ENCODE data around the gene DGUOK.

Gene DGUOK

DNA sequence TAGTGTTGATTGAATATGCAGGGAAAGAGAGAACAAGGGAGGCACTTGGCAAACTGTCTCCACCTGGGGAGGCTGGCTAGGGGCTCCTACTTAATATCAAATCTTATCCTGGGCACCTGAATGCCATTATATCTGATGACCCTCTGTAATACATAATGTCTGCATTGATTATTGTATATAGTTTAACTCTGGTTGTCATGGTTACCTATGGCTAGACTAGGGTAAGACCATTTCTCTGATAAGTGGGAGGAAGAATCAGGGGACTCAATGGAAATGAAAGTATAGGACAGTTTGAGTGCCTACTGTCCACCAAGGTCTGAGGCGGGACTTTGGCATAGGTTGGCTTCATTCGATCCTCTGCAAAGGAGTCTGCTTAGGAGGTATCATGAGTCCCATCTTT is 50.8 kb downstream of the DGUOK start:
- DNase-seq (ENCODE audit: extremely low read depth, low read depth), result no peak
- TF ChIP-seq, protein P1, sequence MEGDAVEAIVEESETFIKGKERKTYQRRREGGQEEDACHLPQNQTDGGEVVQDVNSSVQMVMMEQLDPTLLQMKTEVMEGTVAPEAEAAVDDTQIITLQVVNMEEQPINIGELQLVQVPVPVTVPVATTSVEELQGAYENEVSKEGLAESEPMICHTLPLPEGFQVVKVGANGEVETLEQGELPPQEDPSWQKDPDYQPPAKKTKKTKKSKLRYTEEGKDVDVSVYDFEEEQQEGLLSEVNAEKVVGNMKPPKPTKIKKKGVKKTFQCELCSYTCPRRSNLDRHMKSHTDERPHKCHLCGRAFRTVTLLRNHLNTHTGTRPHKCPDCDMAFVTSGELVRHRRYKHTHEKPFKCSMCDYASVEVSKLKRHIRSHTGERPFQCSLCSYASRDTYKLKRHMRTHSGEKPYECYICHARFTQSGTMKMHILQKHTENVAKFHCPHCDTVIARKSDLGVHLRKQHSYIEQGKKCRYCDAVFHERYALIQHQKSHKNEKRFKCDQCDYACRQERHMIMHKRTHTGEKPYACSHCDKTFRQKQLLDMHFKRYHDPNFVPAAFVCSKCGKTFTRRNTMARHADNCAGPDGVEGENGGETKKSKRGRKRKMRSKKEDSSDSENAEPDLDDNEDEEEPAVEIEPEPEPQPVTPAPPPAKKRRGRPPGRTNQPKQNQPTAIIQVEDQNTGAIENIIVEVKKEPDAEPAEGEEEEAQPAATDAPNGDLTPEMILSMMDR (IDR thresholded peaks at IDR 0.05; ENCODE audit: low read depth, low read length, missing control alignments), result no peak
- H3K4me3 ChIP-seq (replicated peaks; ENCODE audit: low read depth, low read length), result no peak overlapping the region

DNA sequence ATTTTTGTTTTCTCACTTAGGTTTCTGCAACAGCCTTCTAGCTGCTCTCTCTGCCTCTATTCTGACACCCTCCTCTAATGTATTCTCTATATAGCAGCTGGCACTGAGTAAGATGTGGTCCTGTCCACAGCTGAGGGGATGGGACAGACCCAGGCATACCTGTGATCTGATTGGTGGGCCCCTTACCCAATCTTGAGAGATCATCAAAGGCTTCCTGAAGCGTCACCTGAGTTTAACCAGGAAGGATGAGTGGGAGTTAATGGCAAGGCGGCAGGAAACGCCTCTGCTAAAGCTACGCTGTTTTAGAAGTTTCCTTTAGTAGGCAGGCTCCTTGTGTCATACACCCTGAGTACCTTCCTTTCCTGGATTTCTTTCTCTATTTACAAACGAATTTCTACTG is 52.3 kb downstream of the DGUOK start:
- TF ChIP-seq, protein P1 (IDR thresholded peaks at IDR 0.05; ENCODE audit: low read depth, low read length, missing control alignments), result no peak
- DNase-seq (ENCODE audit: extremely low read depth, low read depth), result no peak
- H3K4me3 ChIP-seq (replicated peaks; ENCODE audit: low read depth, low read length), result no peak overlapping the region

DNA sequence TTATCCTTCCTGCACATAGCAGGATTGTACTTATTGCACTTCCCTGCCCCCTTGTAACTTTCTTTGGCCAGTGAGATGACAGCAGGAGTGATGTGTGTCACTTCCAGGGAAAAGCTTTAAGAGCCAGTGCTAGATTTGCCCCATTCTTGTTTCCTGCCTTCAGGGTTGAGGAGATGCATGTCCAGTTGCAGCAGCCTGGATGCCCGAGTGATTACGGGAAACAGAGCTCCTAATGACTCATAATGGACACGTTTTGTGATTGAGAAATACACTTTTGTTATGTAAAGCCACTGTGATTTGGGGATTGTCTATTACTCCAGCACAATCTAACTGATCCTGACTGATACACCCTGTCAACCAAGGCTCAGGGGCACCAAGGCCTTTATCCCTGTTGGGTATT is 53.0 kb downstream of the DGUOK start:
- no peak overlapping the region for H3K4me3 ChIP-seq (replicated peaks; ENCODE audit: low read depth, low read length)

DNA sequence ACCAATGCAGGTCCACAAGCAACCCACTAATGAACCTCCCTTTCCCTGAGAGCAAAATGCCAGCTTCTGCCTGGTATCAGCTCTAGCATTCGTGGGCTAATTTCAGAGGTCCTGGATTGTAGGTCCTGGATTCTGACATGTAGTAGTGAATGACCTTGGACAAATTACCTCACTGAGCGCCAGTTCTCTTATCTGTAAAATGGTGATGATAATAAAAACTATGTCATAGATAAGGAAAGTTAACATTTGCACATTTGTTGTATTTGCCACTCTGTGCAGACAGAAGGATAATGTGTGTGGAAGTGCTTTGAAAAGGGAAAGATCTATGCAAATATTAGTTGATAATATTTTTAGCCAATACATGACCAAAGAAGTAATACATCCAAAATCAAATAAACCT is 53.9 kb downstream of the DGUOK start:
- TF ChIP-seq, protein P1 (IDR thresholded peaks at IDR 0.05; ENCODE audit: low read depth, low read length, missing control alignments), result no peak
- DNase-seq (ENCODE audit: extremely low read depth, low read depth), result no peak
- H3K4me3 ChIP-seq (replicated peaks; ENCODE audit: low read depth, low read length), result peak overlapping the region; percentile 44

More for the DNA sequence above, 53.0 kb downstream of the DGUOK start:
- TF ChIP-seq, protein P1 (IDR thresholded peaks at IDR 0.05; ENCODE audit: low read depth, low read length, missing control alignments), result no peak
- DNase-seq (ENCODE audit: extremely low read depth, low read depth), result no peak

DNA sequence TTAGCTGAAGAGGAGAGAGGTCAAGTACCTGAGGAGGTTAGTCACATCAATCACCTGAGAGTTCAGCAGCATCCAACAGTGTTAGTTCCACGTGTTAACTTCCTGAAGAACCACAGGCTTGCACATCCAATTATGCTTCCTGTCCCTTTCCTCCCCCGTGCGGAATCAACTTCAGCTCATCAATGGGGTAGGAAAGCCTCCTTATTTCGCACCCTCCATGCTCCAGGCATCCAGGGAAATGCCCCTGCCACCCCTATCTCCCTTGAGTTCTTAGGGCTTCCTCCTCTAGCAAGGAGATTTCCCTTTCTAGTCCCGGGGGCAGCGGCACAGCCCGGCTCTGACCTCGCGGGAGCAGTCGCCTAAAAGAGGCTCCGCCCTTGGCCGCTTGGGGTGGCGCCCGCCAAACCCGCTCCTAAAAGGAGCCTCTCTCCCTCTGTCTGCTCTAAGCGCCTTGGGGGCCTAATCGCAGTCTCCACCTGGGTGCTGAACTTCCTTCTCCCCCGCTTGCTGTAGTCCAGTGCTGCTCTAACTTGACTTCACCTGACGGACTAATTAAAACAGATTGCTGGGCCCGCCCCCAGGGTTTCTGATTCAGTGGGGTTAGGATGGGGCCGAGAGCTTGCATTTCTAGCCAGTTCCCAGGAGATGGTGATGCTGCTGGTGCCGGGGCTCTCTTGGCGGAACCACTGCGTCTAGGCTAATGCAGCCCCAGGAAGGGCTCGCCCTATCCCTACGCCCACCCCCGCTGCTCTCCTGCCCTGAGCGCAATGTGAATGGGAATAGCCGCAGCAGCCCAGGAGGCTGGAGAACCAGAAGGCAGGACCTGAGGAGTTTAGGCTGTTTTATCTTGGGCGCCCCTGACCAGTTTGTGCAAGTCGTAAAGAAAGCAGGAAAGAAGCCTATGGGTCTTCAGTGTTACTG is 54.7 kb downstream of the DGUOK start:
- no peak for DNase-seq (ENCODE audit: extremely low read depth, low read depth)
- H3K4me3 ChIP-seq (replicated peaks; ENCODE audit: low read depth, low read length), result peak overlapping the region; percentile 44

DNA sequence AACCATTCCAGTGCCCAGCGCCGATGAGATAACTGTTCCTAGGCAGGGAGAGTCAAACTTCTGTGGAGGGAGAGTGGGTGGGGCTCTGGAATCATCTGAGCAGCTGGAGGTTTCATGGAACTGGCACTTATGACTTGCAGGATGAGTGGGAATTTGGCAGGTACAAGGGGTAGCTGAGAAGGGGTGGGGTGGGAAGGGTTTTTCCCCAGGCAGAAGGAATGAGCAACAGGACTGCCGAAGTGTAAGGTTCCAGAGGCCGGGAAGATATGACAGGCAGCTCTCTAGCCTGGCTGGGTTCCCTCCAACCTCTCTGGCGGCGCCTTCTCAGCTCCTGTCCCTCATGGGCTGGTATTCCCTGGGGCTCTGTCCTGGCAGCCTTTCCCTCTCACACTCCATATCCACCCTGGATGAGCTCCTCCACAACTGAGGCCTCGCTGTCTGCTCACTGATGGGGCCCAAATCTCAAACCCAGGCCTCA is 55.5 kb downstream of the DGUOK start:
- H3K4me3 ChIP-seq (replicated peaks; ENCODE audit: low read depth, low read length), result no peak overlapping the region
- TF ChIP-seq, protein P1 (IDR thresholded peaks at IDR 0.05; ENCODE audit: low read depth, low read length, missing control alignments), result no peak
- DNase-seq (ENCODE audit: extremely low read depth, low read depth), result no peak

More for the DNA sequence above, 54.7 kb downstream of the DGUOK start:
- TF ChIP-seq, protein P1 (IDR thresholded peaks at IDR 0.05; ENCODE audit: low read depth, low read length, missing control alignments), result no peak

All from HFF-Myc (cell line).